ENCODE data around the gene HUWE1.

- TF ChIP-seq CTCF (conservative IDR thresholded peaks at IDR 0.05; ENCODE audit: low read length) (no peak), EZH2phosphoT487 (IDR thresholded peaks at IDR 0.05; ENCODE audit: borderline replicate concordance, low read depth, low read length) (no peak)
Observed at GRCh38 chrX:53544936-53545335, 141.6 kb downstream of the HUWE1 start.
